NCI-H146 (cell line): ENCODE results near the gene NAIF1.
A peak's percentile ranks its signal among the peaks of the same experiment; 100 is the strongest.
"Not testable (repeated sequence)": the region's sequence is repeated elsewhere in the genome, so short reads cannot be mapped to it uniquely, and the experiment has no call there.

ENCODE experiments used
- DNase-seq: peaks from one replicate; lab custom pipeline; 2025; lab: John Stamatoyannopoulos, UW

NAIF1 gene

GRCh38 chr9:128057724-128058409 is 9.3 kb downstream of the NAIF1 start:
- no peak for DNase-seq

- DNase-seq: peak; percentile 65
Observed at GRCh38 chr9:128056887-128057723, 10.0 kb downstream of the NAIF1 start.

GRCh38 chr9:128056086-128056485 is 11.0 kb downstream of the NAIF1 start:
- DNase-seq: no peak

- DNase-seq: no peak
Observed at GRCh38 chr9:128055344-128056040, 11.6 kb downstream of the NAIF1 start.

GRCh38 chr9:128054087-128054486 is 13.0 kb downstream of the NAIF1 start:
- no peak for DNase-seq

GRCh38 chr9:128053560-128053959 is 13.6 kb downstream of the NAIF1 start:
- no peak for DNase-seq

- no peak for DNase-seq
Observed at GRCh38 chr9:128051932-128052709, 15.0 kb downstream of the NAIF1 start.

- DNase-seq: no peak
Observed at GRCh38 chr9:128049843-128050242, 17.3 kb downstream of the NAIF1 start.

GRCh38 chr9:128048663-128049062 is 18.5 kb downstream of the NAIF1 start:
- no peak for DNase-seq

- DNase-seq: no peak
Observed at GRCh38 chr9:128047231-128047630, 19.9 kb downstream of the NAIF1 start.

- DNase-seq: no peak
Observed at GRCh38 chr9:128045831-128046230, 21.3 kb downstream of the NAIF1 start.

GRCh38 chr9:128045409-128045808 is 21.7 kb downstream of the NAIF1 start:
- not testable (repeated sequence) for DNase-seq

GRCh38 chr9:128043467-128043868 is 23.7 kb downstream of the NAIF1 start:
- DNase-seq: no peak

- DNase-seq: no peak
Observed at GRCh38 chr9:128042043-128042442, 25.1 kb downstream of the NAIF1 start.

- DNase-seq: not testable (repeated sequence)
Observed at GRCh38 chr9:128040783-128041182, 26.3 kb downstream of the NAIF1 start.

GRCh38 chr9:128036522-128036921 is 30.6 kb downstream of the NAIF1 start:
- DNase-seq: not testable (repeated sequence)

GRCh38 chr9:128034821-128035652 is 32.1 kb downstream of the NAIF1 start:
- DNase-seq: peak; percentile 77

- DNase-seq: no peak
Observed at GRCh38 chr9:128033609-128034008, 33.5 kb downstream of the NAIF1 start.

- DNase-seq: no peak
Observed at GRCh38 chr9:128027705-128028104, 39.4 kb downstream of the NAIF1 start.

GRCh38 chr9:128026773-128027541 is 40.2 kb downstream of the NAIF1 start:
- no peak for DNase-seq
